Right lobe of liver (tissue), 6 donors: ENCODE results near the gene CIAPIN1. TPM values are rescaled to one million over a fixed set of nuclear protein-coding genes. Genes with fewer than 3 reads are reported as not detected.
A peak's percentile ranks its signal among the peaks of the same experiment; 100 is the strongest.

Source experiments
- ATAC-seq, 4 donors: fragments of 200-7000 bp; cut with Tn5 transposase; one replicate each; pipeline ENCODE4 v1.9.1; 2020; ENCODE audit warnings: mild to moderate bottlenecking in 4 of 4, moderate library complexity in 4 of 4
- DNase-seq, 3 donors: peaks; one replicate each; pipeline ENCODE4 v3.0.0-alpha.2; 2020
- H3K27ac ChIP-seq, 3 donors: fragments of 200-600 bp; one replicate each; pipeline ENCODE4 v1.8.0; 2022
- H3K27me3 ChIP-seq, 2 donors: fragments of 200-600 bp; one replicate each; pipeline ENCODE4 v1.8.0; 2022
- H3K36me3 ChIP-seq, 4 donors: fragments of 200-600 bp; sonication (generic) in 1 of 4; one replicate each; pipeline versions ENCODE4 v1.5.1 to v1.8.0; 2017 to 2022; ENCODE audit warnings: control low read depth in 1 of 4
- H3K4me1 ChIP-seq, 4 donors: fragments of 200-600 bp; sonication (generic) in 1 of 4; one replicate each; pipeline versions ENCODE4 v1.5.1 to v1.8.0; 2017 to 2022; ENCODE audit warnings: control low read depth in 1 of 4
- H3K4me3 ChIP-seq, 3 donors: fragments of 200-600 bp; one replicate each; pipeline ENCODE4 v1.8.0; 2022
- H3K9me3 ChIP-seq, 4 donors: fragments of 200-600 bp; sonication (generic) in 1 of 4; one replicate each; pipeline versions ENCODE4 v1.5.1 to v1.8.0; 2017 to 2022; ENCODE audit warnings: control low read depth in 1 of 4
- CTCF ChIP-seq, 4 donors: fragments of 200-600 bp in 3 of 4; fragments of 450-650 bp in 1 of 4; IDR thresholded peaks; one replicate each; pipeline versions ENCODE4 v1.5.1 to v1.8.0; 2016 to 2022; ENCODE audit warnings: antibody characterized with exemption in 4 of 4, mild to moderate bottlenecking in 2 of 4
- POLR2A ChIP-seq: fragments of 450-650 bp; IDR thresholded peaks from one replicate; pipeline ENCODE4 v1.6.1; 2017; ENCODE audit warnings: antibody characterized with exemption, mild to moderate bottlenecking
- WGBS: methylation state at CpG from one replicate; pipeline ENCODE4 v1.1.6; 2018; ENCODE audit warnings: low coverage, low lambda C conversion rate; ENCODE audit not compliant: insufficient coverage; ENCODE audit errors: missing lambda C conversion rate; 5-methylcytosine and 5-hydroxymethylcytosine counted together
- intact Hi-C, 2 donors: fragments of 100-400 bp; cut with DNase I; formaldehyde crosslinking; loops; one replicate each; pipeline versions ENCODE4 v1.11.2 to v1.14.1; 2022
- total RNA-seq, 6 experiments: library from RNA; depleted of rRNA in 2 of 6; stranded (reverse); fragments of >200 nt in 2 of 6; fragmentation: NEBNext Ultra II Directional in 3 of 6; extraction: Animal tissue kit (Norgen Biotek cat#: 25700) in 3 of 6; gene quantifications; one replicate each; pipeline versions ENCODE4 v1.1.0 to v1.2.4, GENCODE V29; 2016 to 2023
- donor health status: DM: no; HTN: yes; CAD: no.
- donor health status: DM: no; HTN: no; CAD: no.
- donor health status: DM: no; HTN: no; CAD: no.
- donor health status: DM: no; HTN: yes; CAD: no.
- donor health status: DM: no; HTN: yes; CAD: no.

The CIAPIN1 gene
- total RNA-seq, 6 experiments from 2014 or later, result 23.3 to 27.4 (median 23.9) TPM

DNA sequence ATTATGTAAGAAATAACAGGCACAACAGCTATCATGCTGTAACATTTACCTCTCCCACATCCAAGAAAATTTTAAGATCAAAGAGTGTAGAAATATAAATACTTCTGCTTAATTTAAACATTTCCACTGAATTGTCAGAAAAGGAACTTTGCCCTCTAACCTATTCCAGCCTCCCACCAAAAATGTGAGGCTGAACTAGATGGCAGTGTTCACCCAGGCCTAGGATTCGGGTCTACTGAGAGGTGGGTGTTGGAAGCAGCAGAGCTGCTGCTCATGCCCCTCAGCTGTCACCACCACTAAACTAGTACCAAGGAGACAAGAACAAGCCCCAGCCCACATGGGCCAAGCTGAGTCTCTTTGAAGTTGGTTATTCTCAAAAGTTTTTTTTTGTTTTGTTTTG, 11.3 kb downstream of the CIAPIN1 start:
- Histone ChIP-seq H3K4me3 (no peak overlapping the region), H3K27me3 (no peaks in the 10 kb centered on the region), H3K4me1 (peaks cover 0 to 9% (median 0%) of the 10 kb centered on the region in 4 donors), H3K36me3 (peaks cover 0 to 88% (median 42%) of the 10 kb centered on the region in 4 donors), H3K27ac (no peak overlapping the region), H3K9me3 (no peaks in the 10 kb centered on the region)
- DNase-seq, result no peak
- no peak for ATAC-seq
- intact Hi-C loops, result no loop called here
- WGBS, result no CpG with 5 or more reads among the region's 1 CpG
- TF ChIP-seq POLR2A, result no peak
- TF ChIP-seq CTCF (IDR thresholded peaks at IDR 0.05), result no peak

DNA sequence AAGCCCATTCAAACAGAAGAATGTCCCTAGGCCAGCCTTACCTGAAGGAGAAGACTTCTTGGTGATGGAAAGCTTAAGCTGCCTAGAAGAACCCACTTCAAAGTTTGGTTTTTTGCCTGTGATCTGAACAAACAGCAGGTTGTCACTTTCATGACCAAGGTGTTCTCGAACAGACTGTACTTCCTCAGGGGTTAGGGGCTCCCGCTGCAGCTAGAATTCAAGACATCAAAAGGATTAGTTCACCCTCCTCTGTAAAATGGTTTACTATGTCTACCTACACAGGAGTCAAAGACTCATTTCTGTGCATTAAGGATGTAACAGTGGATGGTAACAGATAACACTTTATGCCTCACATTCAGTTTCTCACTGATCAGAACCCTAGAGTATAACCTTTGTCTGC, 13.2 kb downstream of the CIAPIN1 start:
- DNase-seq (no peak), ATAC-seq (no peak)
- Histone ChIP-seq H3K27ac (no peak overlapping the region), H3K4me1 (peaks cover 0 to 9% (median 0%) of the 10 kb centered on the region in 4 donors), H3K4me3 (no peak overlapping the region), H3K9me3 (no peaks in the 10 kb centered on the region), H3K36me3 (peaks cover 3 to 92% (median 52%) of the 10 kb centered on the region in 4 donors), H3K27me3 (no peaks in the 10 kb centered on the region)
- TF ChIP-seq CTCF (IDR thresholded peaks at IDR 0.05) (no peak), POLR2A (no peak)
- intact Hi-C loops, result no loop called here
- no CpG with 5 or more reads among the region's 2 CpGs for WGBS

GRCh38 chr16:57432989-57433388, 14.2 kb downstream of the CIAPIN1 start:
- peaks cover 0 to 9% (median 0%) of the 10 kb centered on the region in 4 donors for H3K4me1 ChIP-seq
- TF ChIP-seq POLR2A, result no peak
- TF ChIP-seq CTCF (IDR thresholded peaks at IDR 0.05), result no peak
- H3K27ac ChIP-seq, result no peak overlapping the region
- H3K27me3 ChIP-seq, result no peaks in the 10 kb centered on the region
- intact Hi-C loops, result no loop called here
- no peak overlapping the region for H3K4me3 ChIP-seq
- H3K9me3 ChIP-seq, result no peaks in the 10 kb centered on the region
- no peak for DNase-seq
- H3K36me3 ChIP-seq, result peaks cover 3 to 93% (median 57%) of the 10 kb centered on the region in 4 donors
- ATAC-seq, result no peak
- 93% methylated on average over 3 of the region's 3 CpGs for WGBS

DNA sequence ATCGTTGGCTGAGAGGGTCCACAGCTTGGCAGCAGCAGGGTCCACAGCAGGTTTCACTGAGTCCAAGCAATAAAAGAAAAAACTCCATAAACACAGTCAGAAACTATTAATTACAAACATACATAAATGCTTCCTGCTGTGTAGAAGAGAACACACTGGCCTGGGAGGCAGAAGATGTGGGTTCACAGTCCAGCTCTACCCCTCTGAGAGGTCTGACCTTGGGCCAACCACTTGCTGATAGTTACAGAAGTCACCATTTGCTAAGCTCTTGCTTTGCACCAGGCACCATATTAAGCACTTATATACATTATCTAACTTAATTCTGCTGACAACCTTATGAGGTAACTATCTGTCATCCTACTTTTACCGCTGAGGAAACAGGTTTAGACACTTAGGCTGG, 14.7 kb downstream of the CIAPIN1 start:
- 80% methylated on average over 2 of the region's 2 CpGs for WGBS
- Histone ChIP-seq H3K9me3 (no peaks in the 10 kb centered on the region), H3K4me1 (peaks cover 0 to 9% (median 0%) of the 10 kb centered on the region in 4 donors), H3K4me3 (no peak overlapping the region), H3K27ac (no peak overlapping the region), H3K27me3 (no peaks in the 10 kb centered on the region), H3K36me3 (peaks cover 3 to 91% (median 57%) of the 10 kb centered on the region in 4 donors)
- TF ChIP-seq CTCF (IDR thresholded peaks at IDR 0.05), result no peak
- TF ChIP-seq POLR2A, result no peak
- ATAC-seq (peak in 3 of 4 donors; percentile 45 to 75 (median 62)), DNase-seq (no peak)
- intact Hi-C loops, result no loop called here

- WGBS, result 73% methylated on average over 3 of the region's 5 CpGs
- H3K4me3 ChIP-seq, result no peak overlapping the region
- intact Hi-C loops, result no loop called here
- DNase-seq (no peak), ATAC-seq (no peak)
- H3K27ac ChIP-seq, result no peak overlapping the region
- TF ChIP-seq CTCF (IDR thresholded peaks at IDR 0.05) (no peak), POLR2A (no peak)
- no peaks in the 10 kb centered on the region for H3K9me3 ChIP-seq
- H3K36me3 ChIP-seq, result peaks cover 3 to 79% (median 54%) of the 10 kb centered on the region in 4 donors
- H3K4me1 ChIP-seq, result peaks cover 0 to 9% (median 0%) of the 10 kb centered on the region in 4 donors
- no peaks in the 10 kb centered on the region for H3K27me3 ChIP-seq
These were observed 16.2 kb downstream of the CIAPIN1 start for GRCh38 chr16:57430955-57431354.
